Measurements from ENCODE around the gene SLC10A1.

The SLC10A1 gene

GRCh38 chr14:69775012-69775411 is 22.0 kb downstream of the SLC10A1 start:
- no peak for DNase-seq
- in situ Hi-C loops (cut with MboI; ENCODE audit: low pct_unique_long_range_greater_than_20kb, low sequenced_read_pairs) = no loop called here

DNA sequence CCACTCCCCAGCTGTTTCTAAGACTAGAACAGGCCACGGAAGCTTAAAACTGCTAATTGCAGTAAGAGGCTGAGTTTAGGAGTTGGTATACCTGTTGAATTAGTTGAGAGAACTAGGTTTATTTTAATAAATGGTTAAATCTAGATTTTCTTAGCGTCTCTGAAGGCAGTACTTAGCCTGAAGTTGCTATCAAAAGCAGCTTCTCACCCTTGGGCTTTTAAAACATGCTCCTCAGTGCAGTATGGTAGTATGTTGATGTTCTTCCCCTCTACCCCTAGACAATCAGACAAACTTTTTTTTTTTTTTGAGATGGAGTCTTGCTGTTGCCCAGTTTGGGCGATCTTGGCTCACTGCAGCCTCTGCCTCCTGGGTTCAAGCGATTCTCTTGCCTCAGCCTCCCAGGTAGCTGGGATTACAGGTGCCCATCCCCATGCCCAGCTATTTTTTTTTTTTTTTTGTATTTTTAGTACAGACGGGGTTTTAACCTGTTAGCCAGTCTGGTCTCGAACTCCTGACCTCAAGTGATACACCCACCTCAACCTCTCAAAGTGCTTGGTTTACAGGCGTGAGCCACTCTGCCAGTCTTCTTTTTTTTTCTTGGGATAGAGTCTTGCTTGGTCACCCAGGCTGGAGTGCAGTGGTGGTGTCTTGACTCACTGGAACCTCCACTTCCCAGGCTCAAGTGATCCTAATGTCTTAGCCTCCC is 23.3 kb downstream of the SLC10A1 start:
- in situ Hi-C loops (cut with MboI; ENCODE audit: low pct_unique_long_range_greater_than_20kb, low sequenced_read_pairs) = no loop called here
- DNase-seq = no peak

DNA sequence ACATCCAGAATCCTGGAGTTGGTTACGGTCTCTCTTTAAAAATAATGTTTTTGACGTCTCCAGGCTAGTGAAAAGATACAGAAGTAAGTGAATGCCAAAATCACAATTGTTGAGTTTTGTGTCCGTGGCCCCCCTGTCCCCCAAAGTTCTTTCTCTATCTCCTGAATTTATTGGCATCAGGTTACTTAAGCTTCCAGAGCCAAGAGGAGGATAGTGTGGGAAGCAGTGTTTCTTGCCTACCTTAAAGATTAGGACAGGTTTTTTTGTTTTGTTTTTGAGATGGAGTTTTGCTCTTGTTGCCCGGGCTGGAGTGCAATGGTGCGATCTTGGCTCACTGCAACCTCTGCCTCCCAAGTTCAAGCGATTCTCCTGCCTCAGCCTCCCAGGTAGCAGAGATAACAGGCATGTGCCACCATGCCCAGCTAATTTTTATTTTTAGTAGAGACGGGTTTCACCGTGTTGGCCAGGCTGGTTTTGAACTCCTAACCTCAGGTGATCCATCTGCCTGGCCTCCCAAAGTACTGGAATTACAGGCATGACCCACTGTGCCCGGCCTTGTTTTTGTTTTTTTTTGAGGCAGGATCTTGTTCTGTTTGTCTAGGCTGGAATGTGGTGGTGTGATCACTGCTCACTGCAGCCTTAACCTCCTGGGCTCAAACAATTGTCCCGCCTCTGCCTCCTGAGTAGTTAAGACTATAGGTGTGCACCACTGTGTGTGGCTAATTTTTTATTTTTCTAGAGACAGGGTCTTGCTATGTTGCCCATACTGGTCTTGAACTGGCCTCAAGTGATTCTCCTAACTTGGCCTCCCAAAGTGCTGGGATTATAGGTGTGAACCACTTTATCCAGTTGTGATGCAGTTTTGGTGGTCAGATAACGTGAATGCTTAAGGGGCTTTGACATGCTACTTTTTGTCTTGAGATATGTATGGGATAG is 24.7 kb downstream of the SLC10A1 start:
- no peak for DNase-seq
- in situ Hi-C loops (cut with MboI; ENCODE audit: low pct_unique_long_range_greater_than_20kb, low sequenced_read_pairs) = no loop called here

GRCh38 chr14:69771136-69771535 is 25.9 kb downstream of the SLC10A1 start:
- in situ Hi-C loops (cut with MboI; ENCODE audit: low pct_unique_long_range_greater_than_20kb, low sequenced_read_pairs) = no loop called here
- DNase-seq = no peak

GRCh38 chr14:69770559-69770958 is 26.5 kb downstream of the SLC10A1 start:
- no peak for DNase-seq
- in situ Hi-C loops (cut with MboI; ENCODE audit: low pct_unique_long_range_greater_than_20kb, low sequenced_read_pairs) = no loop called here

DNA sequence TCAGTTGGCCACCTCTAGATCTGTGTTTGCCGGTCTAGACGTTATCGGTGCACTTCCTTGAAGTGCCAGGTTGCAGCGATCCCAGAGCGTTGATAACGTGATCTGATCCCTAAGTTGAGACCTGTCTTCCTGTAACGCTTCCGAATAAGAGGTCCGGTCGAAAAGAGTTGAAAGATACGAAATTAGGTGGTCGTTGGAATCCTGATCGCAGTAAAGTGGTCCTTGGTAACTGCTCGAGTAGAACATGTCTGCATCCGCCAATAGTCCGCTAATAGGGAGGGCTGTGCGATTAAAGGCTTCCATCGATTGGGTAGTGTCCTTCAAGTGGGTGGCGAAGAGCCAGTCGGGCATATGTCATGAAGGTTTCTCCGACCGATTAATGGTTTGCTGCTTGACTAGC is 27.4 kb downstream of the SLC10A1 start:
- no peak for DNase-seq
- in situ Hi-C loops (cut with MboI; ENCODE audit: low pct_unique_long_range_greater_than_20kb, low sequenced_read_pairs) = no loop called here

GRCh38 chr14:69768873-69769272 is 28.2 kb downstream of the SLC10A1 start:
- in situ Hi-C loops (cut with MboI; ENCODE audit: low pct_unique_long_range_greater_than_20kb, low sequenced_read_pairs) = no loop called here
- no peak for DNase-seq

DNA sequence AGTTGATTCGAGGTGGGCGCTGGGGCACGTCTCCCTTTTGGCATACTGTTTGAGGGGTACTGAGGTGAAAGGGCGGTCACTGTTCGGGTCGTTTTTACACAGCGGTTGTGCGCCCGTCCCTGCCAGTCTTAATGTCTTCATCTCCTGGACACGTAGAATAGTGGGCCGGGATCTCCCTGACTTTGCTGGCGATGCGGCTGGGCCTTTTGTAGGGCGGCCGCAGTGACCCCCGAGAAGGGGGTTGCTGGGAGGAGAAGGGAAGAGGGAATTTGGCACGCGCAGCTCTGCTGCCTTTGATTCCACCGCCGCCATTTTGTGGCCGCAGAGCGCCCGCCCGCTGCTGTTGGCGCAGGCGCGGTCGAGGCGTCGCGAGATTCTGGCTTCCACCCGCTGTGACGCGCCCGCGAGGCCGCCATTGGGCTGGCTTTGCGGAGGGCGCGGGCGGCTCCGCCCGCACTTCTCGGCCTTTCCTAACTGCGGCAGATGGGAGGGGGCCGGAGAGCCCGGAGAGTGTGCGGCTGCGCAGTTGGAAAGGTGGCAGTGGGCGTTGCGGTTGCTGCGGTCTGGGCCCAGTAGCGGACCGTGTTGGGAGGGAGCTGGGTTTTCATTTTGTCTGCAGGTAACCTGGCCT is 29.6 kb downstream of the SLC10A1 start:
- in situ Hi-C loops (cut with MboI; ENCODE audit: low pct_unique_long_range_greater_than_20kb, low sequenced_read_pairs) = no loop called here
- DNase-seq = peak; percentile 92

DNA sequence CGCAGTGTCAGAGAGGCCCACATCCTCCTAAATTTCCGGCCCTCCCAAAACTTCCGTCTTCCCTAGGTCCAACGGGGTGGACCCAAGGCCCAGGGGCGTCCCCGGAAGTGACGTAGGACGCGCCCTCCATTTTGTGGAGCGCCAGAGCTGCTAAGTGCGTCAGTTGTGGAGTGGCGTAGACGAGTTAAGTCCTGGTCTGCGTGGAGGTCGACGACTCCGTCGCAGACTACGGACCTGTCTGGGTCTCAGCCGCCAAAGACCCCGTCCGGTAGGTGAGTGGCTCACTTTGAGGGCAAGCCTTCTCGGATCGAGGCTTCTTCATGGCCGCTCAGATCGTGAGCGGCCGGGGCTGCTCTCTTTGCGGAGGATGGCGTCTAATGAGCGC is 30.1 kb downstream of the SLC10A1 start, which contains the start of gene SRSF5:
Gene SRSF5 (plus strand): TSS at position 159 of the 385 bp plus-strand sequence. CDS start 1,015 bp downstream, outside the sequence.
- peak; percentile 96 for DNase-seq
- in situ Hi-C loops (cut with MboI; ENCODE audit: low pct_unique_long_range_greater_than_20kb, low sequenced_read_pairs) = no loop called here

- DNase-seq = no peak
- in situ Hi-C loops (cut with MboI; ENCODE audit: low pct_unique_long_range_greater_than_20kb, low sequenced_read_pairs) = no loop called here
Measured at GRCh38 chr14:69763761-69764510, 33.1 kb downstream of the SLC10A1 start.

- in situ Hi-C loops (cut with MboI; ENCODE audit: low pct_unique_long_range_greater_than_20kb, low sequenced_read_pairs) = no loop called here
- DNase-seq = peak; percentile 65
Measured at GRCh38 chr14:69760810-69761209, 36.2 kb downstream of the SLC10A1 start.

DNA sequence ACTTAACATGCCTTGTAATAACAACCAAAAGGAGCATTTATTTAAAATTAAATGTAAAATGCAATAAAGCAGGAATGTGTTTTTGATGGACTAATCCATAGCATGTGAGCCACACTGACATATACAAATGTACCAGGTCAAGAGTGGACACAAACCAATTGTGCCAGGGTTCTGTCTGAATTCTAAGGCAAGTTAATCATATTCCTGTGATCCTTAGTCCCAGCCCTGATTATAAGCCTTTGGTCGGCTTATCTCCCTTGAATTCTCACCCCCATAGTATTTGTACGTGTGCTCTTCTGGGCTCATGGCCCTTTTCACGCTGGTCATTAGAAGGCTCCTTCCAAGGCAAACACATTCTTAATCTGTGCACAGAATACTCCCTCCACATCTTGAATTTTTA is 40.7 kb downstream of the SLC10A1 start:
- in situ Hi-C loops (cut with MboI; ENCODE audit: low pct_unique_long_range_greater_than_20kb, low sequenced_read_pairs) = no loop called here
- no peak for DNase-seq

GRCh38 chr14:69755784-69756183 is 41.3 kb downstream of the SLC10A1 start:
- in situ Hi-C loops (cut with MboI; ENCODE audit: low pct_unique_long_range_greater_than_20kb, low sequenced_read_pairs) = no loop called here
- DNase-seq = no peak

- in situ Hi-C loops (cut with MboI; ENCODE audit: low pct_unique_long_range_greater_than_20kb, low sequenced_read_pairs) = no loop called here
- no peak for DNase-seq
Measured at GRCh38 chr14:69755296-69755695, 41.7 kb downstream of the SLC10A1 start.

DNA sequence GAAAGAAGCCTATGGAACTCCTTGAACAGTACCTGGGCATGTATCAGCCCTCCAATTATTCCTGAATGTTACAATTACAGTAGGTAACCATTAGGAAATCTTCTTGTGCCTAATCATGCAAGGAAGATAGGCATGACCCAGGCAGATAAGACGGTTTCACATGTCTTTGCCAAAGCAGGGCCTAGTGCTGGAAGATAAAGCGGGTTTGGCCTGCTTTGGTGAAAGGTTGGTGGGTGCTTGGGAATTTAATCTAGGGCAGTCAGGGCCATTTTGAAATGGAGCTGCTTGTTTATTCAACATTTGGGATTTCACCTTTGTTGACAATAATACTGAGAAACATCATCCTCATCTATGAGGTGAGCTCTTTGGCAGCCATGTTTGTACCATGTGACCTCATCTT is 42.6 kb downstream of the SLC10A1 start:
- in situ Hi-C loops (cut with MboI; ENCODE audit: low pct_unique_long_range_greater_than_20kb, low sequenced_read_pairs) = no loop called here
- no peak for DNase-seq

GRCh38 chr14:69753860-69754259 is 43.2 kb downstream of the SLC10A1 start:
- in situ Hi-C loops (cut with MboI; ENCODE audit: low pct_unique_long_range_greater_than_20kb, low sequenced_read_pairs) = no loop called here
- no peak for DNase-seq

DNA sequence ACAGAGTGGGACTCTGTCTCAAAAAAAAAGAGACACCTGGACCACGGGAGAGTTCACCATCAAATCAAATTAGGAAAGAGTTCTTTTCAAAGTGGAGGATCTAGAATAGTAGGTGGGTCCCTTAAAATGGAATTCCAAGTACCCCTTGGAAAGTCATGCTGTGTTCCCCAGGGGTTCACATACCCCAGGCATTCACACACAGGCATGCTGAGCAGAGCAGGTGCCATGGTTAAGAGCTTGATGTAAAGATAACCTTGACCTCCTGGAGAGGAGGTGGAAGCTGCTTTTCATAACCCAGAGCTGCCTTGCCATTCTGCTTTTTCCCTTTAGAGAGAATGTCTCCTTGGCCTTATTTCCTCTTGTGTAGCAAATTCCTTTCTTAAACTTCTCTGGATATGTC is 44.3 kb downstream of the SLC10A1 start:
- no peak for DNase-seq
- in situ Hi-C loops (cut with MboI; ENCODE audit: low pct_unique_long_range_greater_than_20kb, low sequenced_read_pairs) = no loop called here

- DNase-seq = no peak
- in situ Hi-C loops (cut with MboI; ENCODE audit: low pct_unique_long_range_greater_than_20kb, low sequenced_read_pairs) = no loop called here
Measured at GRCh38 chr14:69750495-69750894, 46.5 kb downstream of the SLC10A1 start.

DNA sequence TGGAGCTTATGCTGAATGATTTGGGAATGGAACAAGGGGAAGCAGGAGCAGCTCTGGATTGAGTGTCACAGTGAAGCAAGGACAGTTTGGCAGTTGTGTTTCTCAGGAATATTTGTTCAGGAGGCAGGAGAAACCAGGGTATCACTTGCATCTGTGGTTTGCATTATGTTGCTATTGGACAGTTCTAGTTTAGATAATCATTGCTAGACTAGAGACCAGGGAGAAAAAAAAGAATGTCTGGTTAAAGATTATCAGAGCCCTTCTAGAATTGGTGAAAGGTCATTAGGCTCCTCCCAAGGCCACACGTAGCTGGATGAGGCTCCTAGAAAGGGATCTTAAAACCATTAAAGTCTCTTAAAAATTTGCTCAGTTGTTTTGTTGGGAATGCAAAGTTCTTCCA is 47.1 kb downstream of the SLC10A1 start:
- in situ Hi-C loops (cut with MboI; ENCODE audit: low pct_unique_long_range_greater_than_20kb, low sequenced_read_pairs) = no loop called here
- no peak for DNase-seq

All from KBM-7 (cell line).